ENCODE results near the gene EPHA7.

DNA sequence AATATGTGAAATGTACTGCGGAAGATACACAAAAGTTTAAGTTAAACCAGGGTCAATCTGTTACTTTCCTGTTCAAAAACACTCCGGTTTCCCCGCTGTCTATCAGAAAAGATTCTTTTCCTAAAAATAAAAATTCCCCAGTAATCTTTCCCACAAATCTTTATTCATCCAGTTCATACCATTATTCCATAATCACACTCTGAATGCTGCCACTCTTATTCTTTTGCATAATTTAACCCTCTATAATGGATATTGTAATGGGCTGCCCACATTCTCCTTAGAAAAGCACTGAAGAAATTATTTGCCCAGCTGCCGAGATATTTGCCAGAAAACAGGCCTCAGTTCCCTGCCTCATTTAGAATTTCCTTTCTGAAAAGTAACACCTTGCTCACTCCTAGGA lies 68.6 kb downstream of the EPHA7 start:
- TF ChIP-seq POLR2A (IDR thresholded peaks at IDR 0.05): no peak
- TF ChIP-seq, protein P1, sequence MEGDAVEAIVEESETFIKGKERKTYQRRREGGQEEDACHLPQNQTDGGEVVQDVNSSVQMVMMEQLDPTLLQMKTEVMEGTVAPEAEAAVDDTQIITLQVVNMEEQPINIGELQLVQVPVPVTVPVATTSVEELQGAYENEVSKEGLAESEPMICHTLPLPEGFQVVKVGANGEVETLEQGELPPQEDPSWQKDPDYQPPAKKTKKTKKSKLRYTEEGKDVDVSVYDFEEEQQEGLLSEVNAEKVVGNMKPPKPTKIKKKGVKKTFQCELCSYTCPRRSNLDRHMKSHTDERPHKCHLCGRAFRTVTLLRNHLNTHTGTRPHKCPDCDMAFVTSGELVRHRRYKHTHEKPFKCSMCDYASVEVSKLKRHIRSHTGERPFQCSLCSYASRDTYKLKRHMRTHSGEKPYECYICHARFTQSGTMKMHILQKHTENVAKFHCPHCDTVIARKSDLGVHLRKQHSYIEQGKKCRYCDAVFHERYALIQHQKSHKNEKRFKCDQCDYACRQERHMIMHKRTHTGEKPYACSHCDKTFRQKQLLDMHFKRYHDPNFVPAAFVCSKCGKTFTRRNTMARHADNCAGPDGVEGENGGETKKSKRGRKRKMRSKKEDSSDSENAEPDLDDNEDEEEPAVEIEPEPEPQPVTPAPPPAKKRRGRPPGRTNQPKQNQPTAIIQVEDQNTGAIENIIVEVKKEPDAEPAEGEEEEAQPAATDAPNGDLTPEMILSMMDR (IDR thresholded peaks at IDR 0.05): no peak

Measured in body of pancreas (tissue), 4 donors.